ENCODE data around the gene ARHGAP12.
"Not testable (repeated sequence)": the region's sequence is repeated elsewhere in the genome, so short reads cannot be mapped to it uniquely, and the experiment has no call there.

ARHGAP12 gene

GRCh38 chr10:31773749-31774298 is 154.8 kb downstream of the ARHGAP12 start:
- H3K27me3 ChIP-seq (replicated peaks), result no peaks in the 10 kb centered on the region
- H3K36me3 ChIP-seq (replicated peaks), result no peaks in the 10 kb centered on the region
- no peak overlapping the region for H3K4me3 ChIP-seq (ENCODE audit: low read depth, low read length)
- in situ Hi-C loops (cut with HindIII; ENCODE audit: low pct_ligation_motif_present, low sequenced_read_pairs), result no loop called here
- no peak for TF ChIP-seq CTCF (IDR thresholded peaks at IDR 0.05; ENCODE audit: low read depth, low read length, missing control alignments)
- no peak overlapping the region for H3K27ac ChIP-seq
- DNase-seq, result no peak

- no peak for DNase-seq
- no peak overlapping the region for H3K27ac ChIP-seq
- H3K27me3 ChIP-seq (replicated peaks), result no peaks in the 10 kb centered on the region
- H3K36me3 ChIP-seq (replicated peaks), result no peaks in the 10 kb centered on the region
- TF ChIP-seq CTCF (IDR thresholded peaks at IDR 0.05; ENCODE audit: low read depth, low read length, missing control alignments), result no peak
- in situ Hi-C loops (cut with HindIII; ENCODE audit: low pct_ligation_motif_present, low sequenced_read_pairs), result no loop called here
- no peak overlapping the region for H3K4me3 ChIP-seq (ENCODE audit: low read depth, low read length)
Measured at GRCh38 chr10:31771331-31771831, 157.2 kb downstream of the ARHGAP12 start.

GRCh38 chr10:31770307-31770902 is 158.2 kb downstream of the ARHGAP12 start:
- no peak overlapping the region for H3K27ac ChIP-seq
- in situ Hi-C loops (cut with HindIII; ENCODE audit: low pct_ligation_motif_present, low sequenced_read_pairs), result no loop called here

GRCh38 chr10:31769564-31769963 is 159.1 kb downstream of the ARHGAP12 start:
- DNase-seq, result no peak
- H3K4me3 ChIP-seq (ENCODE audit: low read depth, low read length), result no peak overlapping the region
- TF ChIP-seq CTCF (IDR thresholded peaks at IDR 0.05; ENCODE audit: low read depth, low read length, missing control alignments), result no peak
- H3K27me3 ChIP-seq (replicated peaks), result no peaks in the 10 kb centered on the region
- H3K27ac ChIP-seq, result peak overlapping the region; percentile 95
- H3K36me3 ChIP-seq (replicated peaks), result no peaks in the 10 kb centered on the region
- in situ Hi-C loops (cut with HindIII; ENCODE audit: low pct_ligation_motif_present, low sequenced_read_pairs), result no loop called here

More at GRCh38 chr10:31770307-31770902, 158.2 kb downstream of the ARHGAP12 start:
- DNase-seq, result no peak
- TF ChIP-seq CTCF (IDR thresholded peaks at IDR 0.05; ENCODE audit: low read depth, low read length, missing control alignments), result peak; percentile 75
- no peaks in the 10 kb centered on the region for H3K27me3 ChIP-seq (replicated peaks)
- H3K36me3 ChIP-seq (replicated peaks), result no peaks in the 10 kb centered on the region
- H3K4me3 ChIP-seq (ENCODE audit: low read depth, low read length), result no peak overlapping the region

GRCh38 chr10:31768935-31769334 is 159.7 kb downstream of the ARHGAP12 start:
- in situ Hi-C loops (cut with HindIII; ENCODE audit: low pct_ligation_motif_present, low sequenced_read_pairs); H3K27me3 ChIP-seq (replicated peaks); H3K36me3 ChIP-seq (replicated peaks); H3K4me3 ChIP-seq (ENCODE audit: low read depth, low read length): not testable (repeated sequence)
- peak overlapping the region; percentile 95 for H3K27ac ChIP-seq
- DNase-seq, result peak; percentile 88

GRCh38 chr10:31768467-31768866 is 160.2 kb downstream of the ARHGAP12 start:
- DNase-seq, result no peak
- no peak for TF ChIP-seq CTCF (IDR thresholded peaks at IDR 0.05; ENCODE audit: low read depth, low read length, missing control alignments)
- in situ Hi-C loops (cut with HindIII; ENCODE audit: low pct_ligation_motif_present, low sequenced_read_pairs), result no loop called here
- no peak overlapping the region for H3K4me3 ChIP-seq (ENCODE audit: low read depth, low read length)
- H3K27me3 ChIP-seq (replicated peaks), result no peaks in the 10 kb centered on the region
- peak overlapping the region; percentile 95 for H3K27ac ChIP-seq
- H3K36me3 ChIP-seq (replicated peaks), result no peaks in the 10 kb centered on the region

Measured in brain microvascular endothelial cell (primary cell).